H1 (cell line): ENCODE data around the gene EGLN3. TPM values are rescaled to one million over a fixed set of nuclear protein-coding genes. Genes with fewer than 3 reads are reported as not detected.
A peak's percentile ranks its signal among the peaks of the same experiment; 100 is the strongest.

ENCODE experiments used
- CTCF ChIA-PET: fragments of 300-600 bp; sonication (Branson Sonifier 250); formaldehyde crosslinking; loops from one replicate; lab custom pipeline; 2021; ENCODE audit not compliant: partially characterized antibody; lab: Charles Lee
- POLR2A ChIA-PET: fragments of 300-600 bp; sonication (Branson Sonifier 250); formaldehyde crosslinking; loops from one replicate; lab custom pipeline; 2021; ENCODE audit warnings: inconsistent platforms; ENCODE audit not compliant: partially characterized antibody; lab: Charles Lee
- DNase-seq, 2 experiments: peaks; one replicate each; pipeline versions ENCODE4 v3.0.0 to v3.0.0-alpha.2; 2010 to 2022; ENCODE audit warnings: low spot score in 2 of 2, low read depth in 1 of 2, mixed read lengths in 1 of 2
- FAIRE-seq: peaks from 2 replicates; lab custom pipeline; 2011; peaks lifted over from hg19 to GRCh38; lab: Jason Lieb, UNC
- H2AFZ ChIP-seq: 2 replicates; pipeline ENCODE4 v1.8.1; 2012; ENCODE audit warnings: low read length, inconsistent platforms
- H2AK5ac ChIP-seq: 2 replicates; pipeline ENCODE4 v1.6.1; 2013; ENCODE audit warnings: low read depth, low read length
- H2BK120ac ChIP-seq: replicated peaks from 2 replicates; pipeline ENCODE3; 2013; ENCODE audit warnings: low read depth, low read length, inconsistent platforms
- H2BK12ac ChIP-seq: 2 replicates; pipeline ENCODE4 v1.6.1; 2013; ENCODE audit warnings: low read depth, low read length
- H2BK15ac ChIP-seq: 2 replicates; pipeline ENCODE4 v1.6.1; 2013; ENCODE audit warnings: low read length
- H2BK20ac ChIP-seq: 2 replicates; pipeline ENCODE4 v1.6.1; 2013; ENCODE audit warnings: low read length
- H2BK5ac ChIP-seq: 2 replicates; pipeline ENCODE4 v1.6.1; 2013; ENCODE audit warnings: low read depth, low read length
- H3K14ac ChIP-seq: 2 replicates; pipeline ENCODE4 v1.6.1; 2013; ENCODE audit warnings: inconsistent platforms; ENCODE audit not compliant: insufficient read length
- H3K18ac ChIP-seq: 2 replicates; pipeline ENCODE4 v1.6.1; 2013; ENCODE audit warnings: low read length; ENCODE audit errors: extremely low read depth
- H3K23ac ChIP-seq: 2 replicates; pipeline ENCODE4 v1.6.1; 2013; ENCODE audit warnings: inconsistent platforms; ENCODE audit not compliant: insufficient read length
- H3K23me2 ChIP-seq: 2 replicates; pipeline ENCODE4 v1.6.1; 2013; ENCODE audit warnings: low read depth, low read length
- H3K27ac ChIP-seq: 2 replicates; pipeline ENCODE4 v1.6.1; 2011; ENCODE audit warnings: low read depth, low read length, inconsistent platforms
- H3K27me3 ChIP-seq, 4 experiments: replicated peaks in 1 of 4; 1 replicate in 1 of 4; 2 replicates in 3 of 4; pipeline versions ENCODE4 v1.6.1 to v1.8.1; 2011 to 2013; ENCODE audit warnings: low read length in 3 of 4, mild to moderate bottlenecking in 3 of 4, inconsistent platforms in 2 of 4, mixed read lengths in 2 of 4, moderate library complexity in 1 of 4; ENCODE audit not compliant: control insufficient read depth in 3 of 4, insufficient read depth in 3 of 4; ENCODE audit errors: extremely low read depth in 1 of 4
- H3K36me3 ChIP-seq, 4 experiments: 2 replicates each; pipeline versions ENCODE4 v1.6.1 to v1.8.1; 2011 to 2013; ENCODE audit warnings: mild to moderate bottlenecking in 4 of 4, low read length in 3 of 4, moderate library complexity in 2 of 4, control low read depth in 1 of 4, inconsistent platforms in 1 of 4; ENCODE audit not compliant: insufficient read depth in 4 of 4, control insufficient read depth in 2 of 4
- H3K4ac ChIP-seq: replicated peaks from 2 replicates; pipeline ENCODE3; 2013; ENCODE audit warnings: low read length, low read depth, mixed read lengths, inconsistent platforms; ENCODE audit not compliant: insufficient read length
- H3K4me1 ChIP-seq, 4 experiments: replicated peaks in 1 of 4; 1 replicate in 1 of 4; 2 replicates in 3 of 4; pipeline versions ENCODE4 v1.6.1 to v1.8.1; 2011 to 2013; ENCODE audit warnings: low read length in 3 of 4, inconsistent platforms in 2 of 4, mixed read lengths in 1 of 4; ENCODE audit not compliant: insufficient read depth in 4 of 4, control insufficient read depth in 3 of 4
- H3K4me2 ChIP-seq, 2 experiments: 2 replicates each; pipeline versions ENCODE4 v1.6.1 to v1.8.1; 2011 to 2013; ENCODE audit warnings: low read depth in 2 of 2, low read length in 2 of 2, control low read depth in 1 of 2, inconsistent platforms in 1 of 2, mild to moderate bottlenecking in 1 of 2; ENCODE audit not compliant: insufficient read depth in 1 of 2
- H3K4me3 ChIP-seq, 4 experiments: fragments of 200-600, 300-600 bp in 1 of 4; sonication (generic), shearing (Covaris generic), sonication (Bioruptor Twin) in 1 of 4; 2 replicates each; pipeline versions ENCODE4 v1.5.1 to v1.8.1; 2011 to 2016; ENCODE audit warnings: low read length in 4 of 4, low read depth in 3 of 4, control low read depth in 2 of 4, inconsistent platforms in 2 of 4, mild to moderate bottlenecking in 2 of 4, mixed read lengths in 1 of 4, moderate library complexity in 1 of 4; ENCODE audit not compliant: insufficient read depth in 2 of 4; ENCODE audit errors: extremely low read depth in 1 of 4
- H3K56ac ChIP-seq: replicated peaks from 2 replicates; pipeline ENCODE3; 2013; ENCODE audit warnings: low read depth, mild to moderate bottlenecking, mixed read lengths, low read length, inconsistent platforms; ENCODE audit not compliant: insufficient read length
- H3K79me1 ChIP-seq: 2 replicates; pipeline ENCODE4 v1.6.1; 2013; ENCODE audit warnings: low read depth, low read length, control low read depth
- H3K79me2 ChIP-seq, 2 experiments: 2 replicates each; pipeline versions ENCODE4 v1.6.1 to v1.8.1; 2012 to 2013; ENCODE audit warnings: low read length in 2 of 2, mild to moderate bottlenecking in 2 of 2, inconsistent platforms in 1 of 2; ENCODE audit not compliant: insufficient read depth in 2 of 2, control insufficient read depth in 1 of 2
- H3K9ac ChIP-seq, 4 experiments: replicated peaks in 1 of 4; 1 replicate in 1 of 4; 2 replicates in 3 of 4; pipeline versions ENCODE4 v1.6.1 to v1.8.1; 2011 to 2013; ENCODE audit warnings: low read depth in 3 of 4, low read length in 3 of 4, control low read depth in 2 of 4, mild to moderate bottlenecking in 2 of 4, moderate library complexity in 2 of 4, inconsistent platforms in 1 of 4; ENCODE audit errors: extremely low read depth in 1 of 4
- H3K9me3 ChIP-seq, 2 experiments: 2 replicates each; pipeline versions ENCODE4 v1.6.1 to v1.8.1; 2012 to 2013; ENCODE audit warnings: mild to moderate bottlenecking in 2 of 2, moderate library complexity in 2 of 2, control low read depth in 1 of 2, inconsistent platforms in 1 of 2, low read depth in 1 of 2, low read length in 1 of 2, mixed read lengths in 1 of 2; ENCODE audit not compliant: insufficient read depth in 2 of 2
- H4K20me1 ChIP-seq, 2 experiments: replicated peaks in 1 of 2; 2 replicates each; pipeline versions ENCODE3 to v1.8.1; 2011 to 2013; ENCODE audit warnings: inconsistent platforms in 2 of 2, low read length in 2 of 2, mild to moderate bottlenecking in 1 of 2; ENCODE audit not compliant: insufficient read depth in 2 of 2, control insufficient read depth in 1 of 2
- H4K5ac ChIP-seq: 2 replicates; pipeline ENCODE4 v1.6.1; 2013; ENCODE audit warnings: low read length, low read depth, mixed read lengths, inconsistent platforms; ENCODE audit not compliant: insufficient read length
- H4K8ac ChIP-seq: 2 replicates; pipeline ENCODE4 v1.8.0; 2013; ENCODE audit warnings: mild to moderate bottlenecking, moderate library complexity, low read length, inconsistent platforms; ENCODE audit not compliant: insufficient read depth; ENCODE audit errors: extremely low read depth
- H4K91ac ChIP-seq: replicated peaks from 2 replicates; pipeline ENCODE3; 2013; ENCODE audit warnings: low read length, mixed read lengths, inconsistent platforms; ENCODE audit not compliant: insufficient read length
- KDM1A ChIP-seq: fragments of 200-600, 300-600 bp; sonication (generic); IDR thresholded peaks from 2 replicates; pipeline ENCODE4 v1.7.1; 2016; ENCODE audit warnings: mild to moderate bottlenecking, low read length, borderline replicate concordance
- TEAD4 ChIP-seq: IDR thresholded peaks from 2 replicates; pipeline ENCODE4 v1.6.1; 2012; ENCODE audit warnings: low read depth, low read length, inconsistent platforms, mixed read lengths
- WGBS, 2 experiments: shearing (Covaris generic) in 1 of 2; methylation state at CpG; one replicate each; pipeline versions ENCODE4 v1.1.6 to v1.1.7; 2013 to 2015; ENCODE audit warnings: low lambda C conversion rate in 2 of 2, mixed read lengths in 2 of 2, inconsistent platforms in 1 of 2, low coverage in 1 of 2, missing lambda C conversion rate in 1 of 2; ENCODE audit not compliant: insufficient replicate concordance in 2 of 2, insufficient coverage in 1 of 2, insufficient read length in 1 of 2; ENCODE audit errors: extremely low coverage in 1 of 2, missing lambda C conversion rate in 1 of 2; 5-methylcytosine and 5-hydroxymethylcytosine counted together
- polyA plus RNA-seq, 7 experiments: library from polyadenylated mRNA; depleted of rRNA in 3 of 7; stranded (reverse) in 5 of 7; unstranded in 2 of 7; fragments of >200 nt in 5 of 7; fragments of 200-250 nt in 2 of 7; gene quantifications; 1 replicate in 5 of 7; 2 replicates in 1 of 7; 4 replicates in 1 of 7; pipeline versions ENCODE4 v1.2.1 to v1.2.3, GENCODE V29; 2011 to 2013; ENCODE audit warnings: missing spikeins in 2 of 7, mixed read lengths in 2 of 7
- total RNA-seq: library from RNA; stranded (reverse); fragmentation: NEBNext Ultra II Directional; extraction: Animal tissue kit (Norgen Biotek cat#: 25700); gene quantifications from 2 replicates; pipeline ENCODE4 v1.2.1, GENCODE V29; 2021

Gene EGLN3
- total and polyA plus RNA-seq, 2 of the 8 experiments (the other 6 are each of a cell fraction or from before 2014, with no cell fraction given) = 10.6 to 27.3 TPM

- no peak overlapping the region for H3K27ac ChIP-seq
- H4K8ac ChIP-seq = no peak overlapping the region
- no peaks in the 10 kb centered on the region for H3K23me2 ChIP-seq
- H2BK15ac ChIP-seq = peak overlapping the region; percentile 95; the same call in 1 of the 2 replicates
- no peak overlapping the region for H3K4ac ChIP-seq
- no peak overlapping the region for H3K9ac ChIP-seq
- CTCF ChIA-PET = interaction anchor here (0.8 to 2.0 kb wide), 7 partner anchors 13 to 397 kb away, joined by 3 to 12 read pairs (median 3); no protein-coding TSS in a partner anchor
- H2BK12ac ChIP-seq = no peak overlapping the region
- 0 out of 2 replicates have a peak overlapping the region, but pooled peaks have one; percentile 17 for H2BK20ac ChIP-seq
- H3K4me3 ChIP-seq = no peak overlapping the region
- TF ChIP-seq KDM1A (peak; percentile 88), TEAD4 (no peak)
- TF ChIP-seq, all 59 proteins: peak for 1
- H4K20me1 ChIP-seq = peaks cover 0 to 5% of the 10 kb centered on the region in 2 experiments
- H2BK120ac ChIP-seq = no peak overlapping the region
- no peak overlapping the region for H2AK5ac ChIP-seq
- H3K56ac ChIP-seq = no peak overlapping the region
- no peak overlapping the region for H3K23ac ChIP-seq
- peaks cover 0 to 5% (median 0%) of the 10 kb centered on the region in 4 experiments; a peak in 2 of 8 replicates for H3K36me3 ChIP-seq
- peaks cover 0 to 81% of the 10 kb centered on the region in 2 experiments; a peak in 3 of 4 replicates for H3K79me2 ChIP-seq
- POLR2A ChIA-PET = interaction anchor here (1.4 to 6.5 kb wide), 3 partner anchors 11 to 125 kb away, joined by 3 to 54 read pairs (median 5); partner anchors contain the start of gene EGLN3
- no peaks in the 10 kb centered on the region for H3K9me3 ChIP-seq
- H3K4me2 ChIP-seq = no peak overlapping the region
- no peak overlapping the region for H2BK5ac ChIP-seq
- peaks cover 5% of the 10 kb centered on the region; the same call in 1 of the 2 replicates for H3K79me1 ChIP-seq
- H3K14ac ChIP-seq = no peak overlapping the region
- H3K4me1 ChIP-seq = peaks cover 25 to 54% (median 36%) of the 10 kb centered on the region in 4 experiments
- FAIRE-seq = no peak
- H2AFZ ChIP-seq = no peak overlapping the region
- 0 out of 2 replicates have a peak overlapping the region, but pooled peaks have one; percentile 19 for H3K18ac ChIP-seq
- no peak for DNase-seq
- H4K91ac ChIP-seq = no peak overlapping the region
- WGBS, 2 experiments = 93% methylated on average over 5 of the region's 5 CpGs; no CpG with 5 or more reads in 1 of the 2 experiments
- peak overlapping the region; percentile 25 for H4K5ac ChIP-seq
- no peaks in the 10 kb centered on the region for H3K27me3 ChIP-seq
These were observed 15.9 kb downstream of the EGLN3 start for GRCh38 chr14:33934938-33935337.
